Activated CD8-positive, alpha-beta memory T cell treated with anti-CD3 and anti-CD28 coated beads for 24 hours (primary cell): ENCODE results near the gene PRMT3.
"Not testable (repeated sequence)": the region's sequence is repeated elsewhere in the genome, so short reads cannot be mapped to it uniquely, and the experiment has no call there.

Experiments
- DNase-seq: peaks from one replicate; pipeline ENCODE4 v3.0.0-alpha.2; 2020

The PRMT3 gene

GRCh38 chr11:20522536-20522935 is 135.0 kb downstream of the PRMT3 start:
- DNase-seq = no peak

DNA sequence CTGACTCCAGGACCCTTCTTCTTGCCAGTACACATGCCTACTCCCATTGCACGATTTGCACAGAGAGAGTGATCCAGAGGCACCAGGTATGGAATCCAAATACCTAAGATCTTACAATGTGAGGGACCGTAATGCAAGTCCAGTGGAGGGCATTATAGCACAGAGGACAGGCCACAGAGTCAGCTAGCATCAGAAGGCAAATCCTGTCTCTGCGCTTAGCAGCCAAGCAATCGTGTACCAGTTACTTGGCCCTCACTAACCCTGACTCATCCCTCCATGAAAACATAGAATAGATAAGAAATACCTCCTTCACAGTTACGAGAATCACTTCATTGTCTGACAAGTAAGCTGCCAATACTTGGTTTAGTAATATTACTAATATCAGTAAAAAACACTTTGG is 142.2 kb downstream of the PRMT3 start:
- no peak for DNase-seq

DNA sequence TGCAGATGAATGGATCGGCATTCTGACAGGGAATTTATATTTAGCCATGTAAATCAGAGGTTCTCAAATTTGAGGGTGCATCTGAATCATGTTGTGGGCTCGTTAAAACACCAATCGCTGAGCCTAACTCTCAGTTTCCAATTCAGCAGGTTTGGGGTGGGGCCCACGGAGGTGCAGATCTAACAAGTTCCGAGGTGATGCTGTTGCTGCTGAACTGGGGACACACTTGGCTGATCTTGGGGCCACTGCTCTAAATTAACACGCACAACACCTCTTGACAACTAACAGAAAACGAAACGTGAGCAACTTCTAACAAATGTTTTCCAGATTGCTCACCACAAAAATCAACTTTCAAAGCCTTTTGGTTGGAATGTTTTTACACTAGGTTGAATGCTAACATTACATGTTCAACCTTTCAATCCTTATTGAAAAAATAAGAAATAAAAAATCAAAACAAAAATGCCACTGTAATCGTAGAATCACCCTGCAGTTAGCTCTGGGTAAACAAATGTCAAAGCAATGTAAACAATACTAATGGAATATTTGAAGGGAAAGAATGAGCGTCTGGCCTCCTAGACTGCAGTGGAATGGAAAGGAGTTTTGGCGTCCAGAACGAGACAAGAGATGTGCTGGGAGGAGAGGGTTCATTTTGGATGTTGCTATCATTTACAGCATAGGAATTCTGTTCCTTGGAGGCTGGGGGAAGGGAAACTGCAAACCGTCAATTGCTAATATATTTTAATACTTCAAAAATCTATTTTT is 143.6 kb downstream of the PRMT3 start:
- DNase-seq = no peak

DNA sequence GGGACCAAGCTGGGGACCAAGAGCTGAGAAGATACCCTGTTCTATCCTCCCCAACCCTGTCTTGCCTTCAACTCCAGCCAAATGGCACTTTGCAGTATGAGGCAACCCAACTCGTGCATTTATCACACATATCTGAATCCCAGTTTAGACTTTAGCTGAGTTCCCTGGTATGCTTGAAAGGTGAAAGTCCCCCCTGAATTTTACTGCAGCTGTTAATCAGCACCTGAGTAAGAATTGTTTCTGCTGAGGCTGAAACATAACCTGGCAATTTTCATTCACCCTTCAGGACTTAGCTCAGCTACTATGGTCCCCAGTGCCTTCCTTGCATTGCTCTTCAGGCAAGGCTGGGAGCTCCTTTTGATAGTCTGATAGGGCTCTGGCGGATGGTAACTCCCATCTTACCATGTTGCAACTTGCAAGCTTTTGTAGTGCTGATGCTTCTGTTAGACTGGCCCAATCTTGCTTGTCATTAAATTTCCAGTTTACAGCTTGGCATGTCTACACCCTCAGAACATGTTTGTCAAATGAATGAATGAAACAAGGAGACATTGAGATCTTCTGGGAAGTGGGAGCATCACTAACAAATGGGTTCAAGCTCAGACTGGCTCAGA is 147.9 kb downstream of the PRMT3 start:
- DNase-seq = no peak

DNA sequence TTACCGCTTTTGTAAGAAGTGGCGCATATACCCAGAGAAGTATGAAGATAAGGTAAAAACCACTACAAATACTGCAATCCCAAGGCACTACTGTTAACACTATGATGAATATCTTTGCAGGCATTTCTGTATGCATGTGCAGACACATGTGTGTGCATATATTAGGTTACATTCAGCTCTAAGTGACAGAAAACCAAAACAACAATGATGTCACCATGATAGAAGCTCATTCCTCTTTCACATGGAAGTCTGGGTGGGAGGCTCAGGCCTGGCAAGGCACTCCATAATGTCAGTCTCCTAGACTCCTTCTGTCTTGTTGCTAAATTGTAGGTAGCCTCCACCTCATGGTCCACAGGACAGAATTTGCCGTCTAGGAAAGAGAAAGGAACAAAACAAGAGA is 148.8 kb downstream of the PRMT3 start:
- DNase-seq = no peak

DNA sequence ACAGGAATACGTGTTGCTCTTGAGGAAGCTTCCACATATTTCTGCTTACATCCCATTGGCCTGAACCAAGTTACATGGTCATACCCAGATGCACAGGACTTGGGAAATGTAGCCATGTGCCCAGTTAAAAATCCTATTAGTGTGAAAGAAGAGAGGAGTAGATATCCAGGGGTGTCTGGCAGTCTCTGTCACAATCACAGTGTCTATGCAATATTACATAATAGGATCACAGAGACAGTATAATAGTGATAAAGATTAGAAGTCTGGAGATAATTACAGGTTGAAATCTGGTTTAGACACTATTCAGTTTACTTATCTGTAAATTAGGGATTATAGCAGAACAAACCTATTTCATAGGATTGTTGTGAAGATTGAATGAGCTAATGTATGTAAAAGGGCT is 149.3 kb downstream of the PRMT3 start:
- DNase-seq = no peak

DNA sequence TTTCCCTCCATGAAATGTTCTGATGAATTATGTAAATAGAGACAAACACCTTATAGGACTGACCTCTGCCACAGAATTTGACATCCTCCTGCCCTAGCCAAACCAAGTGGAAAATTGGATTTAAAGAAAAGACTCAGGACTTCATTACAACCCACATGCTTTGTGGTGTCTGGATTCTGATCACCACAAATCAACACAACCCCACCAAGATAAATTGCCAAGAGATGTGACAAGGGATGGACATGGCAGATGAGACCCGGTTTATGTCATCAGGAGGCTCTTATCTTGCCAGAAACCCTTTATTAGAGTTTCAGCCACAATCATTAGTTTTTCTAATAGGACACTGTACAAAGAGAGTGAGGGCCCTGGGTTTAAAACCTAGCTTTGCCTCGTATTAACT is 154.0 kb downstream of the PRMT3 start:
- DNase-seq = no peak

DNA sequence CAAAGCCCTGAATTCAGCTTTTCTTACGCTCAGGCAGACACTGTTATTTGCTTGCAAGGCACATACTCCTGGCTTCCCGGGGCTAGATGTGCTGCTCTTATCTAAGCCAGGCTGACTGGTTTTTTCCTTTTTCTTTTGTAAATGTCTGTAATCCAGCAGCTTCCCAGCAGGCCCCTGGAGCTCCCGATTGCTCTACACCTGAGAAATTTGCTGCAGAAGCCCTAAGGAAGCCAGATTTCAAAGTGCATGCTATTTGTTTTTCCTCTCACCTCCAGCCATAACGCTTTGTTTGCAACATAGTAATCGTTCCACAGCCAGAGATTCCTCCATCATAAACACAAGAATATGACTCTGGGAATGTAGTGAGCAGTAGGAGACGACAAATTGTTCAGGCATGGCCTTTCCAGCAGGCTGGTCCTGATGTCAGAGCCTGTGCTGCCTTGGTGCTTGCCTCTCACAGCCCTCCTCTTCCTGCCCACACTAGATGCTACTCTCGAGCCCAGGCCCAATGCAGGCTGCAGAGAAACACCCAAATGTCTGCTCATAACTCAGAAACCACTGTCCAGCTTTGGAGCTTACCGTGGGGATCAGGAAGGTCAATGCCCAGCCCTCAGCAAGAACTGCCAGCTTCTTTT is 157.2 kb downstream of the PRMT3 start:
- no peak for DNase-seq

- DNase-seq = no peak
Observed at GRCh38 chr11:20547411-20547810, 159.9 kb downstream of the PRMT3 start.

- DNase-seq = no peak
Observed at GRCh38 chr11:20551096-20551495, 163.6 kb downstream of the PRMT3 start.

- DNase-seq = no peak
Observed at GRCh38 chr11:20555783-20556182, 168.3 kb downstream of the PRMT3 start.

DNA sequence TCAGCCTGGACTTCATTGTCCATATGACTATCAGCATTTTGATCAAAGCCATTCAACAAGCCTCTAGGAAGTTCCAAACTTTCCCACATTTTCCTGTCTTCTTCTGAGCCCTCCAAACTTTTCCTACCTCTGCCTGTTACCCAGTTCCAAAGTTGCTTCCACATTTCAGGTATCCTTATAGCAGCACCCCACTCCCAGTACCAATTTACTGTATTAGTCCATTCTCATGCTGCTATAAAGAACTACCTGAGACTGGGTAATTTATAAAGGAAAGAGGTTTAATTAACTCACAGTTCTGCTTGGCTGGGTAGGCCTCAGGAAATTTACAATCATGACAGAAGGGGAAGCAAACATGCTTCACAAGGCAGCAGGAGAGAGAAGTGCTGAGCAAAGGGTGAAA is 168.9 kb downstream of the PRMT3 start:
- DNase-seq = not testable (repeated sequence)

DNA sequence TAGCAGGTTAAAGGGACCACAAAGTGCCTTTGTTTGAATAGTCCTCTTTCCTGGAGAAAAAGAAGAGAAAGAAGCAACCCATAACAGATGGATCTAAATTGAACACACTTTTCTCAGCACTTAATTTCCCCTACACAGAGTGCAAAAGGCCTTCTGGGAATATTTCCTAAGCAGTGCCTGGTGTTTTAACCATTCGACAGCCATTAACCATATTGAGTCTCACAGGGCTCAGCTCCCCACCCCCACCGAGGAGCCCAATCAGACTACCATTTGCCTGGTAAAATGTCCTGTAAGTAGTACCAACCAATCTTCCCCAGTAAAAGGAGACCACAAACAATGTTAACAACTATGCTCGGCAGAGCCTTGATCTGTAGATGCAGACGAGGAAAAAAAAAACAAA is 171.2 kb downstream of the PRMT3 start:
- no peak for DNase-seq
